Thoracic aorta (tissue), 2 donors: ENCODE data around the gene RHPN2. TPM values are rescaled to one million over a fixed set of nuclear protein-coding genes. Genes with fewer than 3 reads are reported as not detected.

Experiments used
- ATAC-seq: fragments of 150-250 bp; one replicate; pipeline ENCODE4 v1.8.0; 2017; ENCODE audit warnings: low read depth; ENCODE audit not compliant: insufficient number of reproducible peaks, low FRiP score
- DNase-seq: peaks from one replicate; pipeline ENCODE4 v3.0.0-alpha.2; 2020; ENCODE audit warnings: low spot score
- H3K27ac ChIP-seq, 2 donors: fragments of 200-600 bp; sonication (generic); 1 replicate in 1 of 2; 2 replicates in 1 of 2; pipeline ENCODE4 v1.5.1; 2016; ENCODE audit warnings: mild to moderate bottlenecking in 2 of 2, moderate library complexity in 2 of 2
- H3K27me3 ChIP-seq: fragments of 200-600 bp; sonication (generic); replicated peaks from 2 replicates; pipeline ENCODE4 v1.6.0; 2016; ENCODE audit warnings: mild to moderate bottlenecking; ENCODE audit not compliant: insufficient read depth
- H3K36me3 ChIP-seq: fragments of 200-600 bp; sonication (generic); one replicate; pipeline ENCODE4 v1.5.1; 2016
- H3K4me1 ChIP-seq, 2 donors: fragments of 200-600 bp; sonication (generic); 1 replicate in 1 of 2; 2 replicates in 1 of 2; pipeline versions ENCODE4 v1.5.1 to v1.6.0; 2016; ENCODE audit warnings: low read depth in 2 of 2, mild to moderate bottlenecking in 1 of 2; ENCODE audit not compliant: control insufficient read depth in 1 of 2
- H3K4me3 ChIP-seq: fragments of 200-600 bp; sonication (generic); 2 replicates; pipeline ENCODE4 v1.5.1; 2016; ENCODE audit warnings: mild to moderate bottlenecking
- H3K9me3 ChIP-seq: fragments of 200-600 bp; sonication (generic); 2 replicates; pipeline ENCODE4 v1.5.1; 2016
- CTCF ChIP-seq: fragments of 200-600 bp; sonication (generic); IDR thresholded peaks from one replicate; pipeline ENCODE4 v1.5.1; 2019; ENCODE audit warnings: antibody characterized with exemption
- total RNA-seq, 2 donors: library from RNA; depleted of rRNA; stranded (reverse); fragments of >200 nt; gene quantifications; one replicate each; pipeline versions ENCODE4 v1.1.0 to v1.2.3, GENCODE V29; 2016

RHPN2 gene
- total RNA-seq, 2 donors from 2014 or later = 0.81 to 2.4 TPM

- H3K27me3 ChIP-seq = no peaks in the 10 kb centered on the region
- H3K4me3 ChIP-seq = no peak overlapping the region
- DNase-seq = no peak
- no peaks in the 10 kb centered on the region for H3K9me3 ChIP-seq
- H3K36me3 ChIP-seq = no peaks in the 10 kb centered on the region
- no peak for TF ChIP-seq CTCF
- no peak overlapping the region for H3K27ac ChIP-seq
- H3K4me1 ChIP-seq = peaks cover 0 to 10% of the 10 kb centered on the region in 2 donors
- no peak for ATAC-seq
These were observed 4.1 kb downstream of the RHPN2 start for GRCh38 chr19:33060586-33060985.

GRCh38 chr19:33055718-33056117 is 9.0 kb downstream of the RHPN2 start:
- ATAC-seq (no peak), DNase-seq (no peak)
- H3K9me3 ChIP-seq = no peaks in the 10 kb centered on the region
- H3K27me3 ChIP-seq = no peaks in the 10 kb centered on the region
- H3K4me3 ChIP-seq = no peak overlapping the region
- H3K27ac ChIP-seq = no peak overlapping the region
- no peaks in the 10 kb centered on the region for H3K36me3 ChIP-seq
- no peak for TF ChIP-seq CTCF
- no peaks in the 10 kb centered on the region for H3K4me1 ChIP-seq

- DNase-seq (no peak), ATAC-seq (no peak)
- Histone ChIP-seq H3K27me3 (no peaks in the 10 kb centered on the region), H3K27ac (no peak overlapping the region), H3K9me3 (no peaks in the 10 kb centered on the region), H3K36me3 (no peaks in the 10 kb centered on the region), H3K4me1 (no peaks in the 10 kb centered on the region), H3K4me3 (no peak overlapping the region)
- no peak for TF ChIP-seq CTCF
These were observed 10.1 kb downstream of the RHPN2 start for GRCh38 chr19:33054623-33055022.

- no peak for ATAC-seq
- Histone ChIP-seq H3K4me1 (no peaks in the 10 kb centered on the region), H3K36me3 (no peaks in the 10 kb centered on the region), H3K9me3 (no peaks in the 10 kb centered on the region), H3K27ac (no peak overlapping the region), H3K27me3 (no peaks in the 10 kb centered on the region), H3K4me3 (no peak overlapping the region)
- no peak for TF ChIP-seq CTCF
- DNase-seq = no peak
These were observed 12.2 kb downstream of the RHPN2 start for GRCh38 chr19:33052352-33052972.

- DNase-seq (no peak), ATAC-seq (no peak)
- TF ChIP-seq CTCF = no peak
- Histone ChIP-seq H3K27me3 (no peaks in the 10 kb centered on the region), H3K9me3 (no peaks in the 10 kb centered on the region), H3K36me3 (no peaks in the 10 kb centered on the region), H3K27ac (no peak overlapping the region), H3K4me3 (no peak overlapping the region), H3K4me1 (no peaks in the 10 kb centered on the region)
These were observed 14.6 kb downstream of the RHPN2 start for GRCh38 chr19:33050110-33050509.
